HK-2 (cell line): ENCODE results near the gene HARS1.
"Not testable (repeated sequence)": the region's sequence is repeated elsewhere in the genome, so short reads cannot be mapped to it uniquely, and the experiment has no call there.

Source experiments
- DNase-seq: peaks from one replicate; pipeline ENCODE4 v3.0.0-alpha.2; 2018; ENCODE audit not compliant: unreplicated experiment

HARS1 gene

GRCh38 chr5:140690941-140691924, at the start of gene HARS1, which contains the start of gene HARS2:
Gene HARS1 (minus strand): TSS chr5:140691370. CDS start chr5:140691304, 66 bp downstream.
Gene HARS2 (plus strand): TSS chr5:140691455. CDS start chr5:140691649, 194 bp downstream.
- DNase-seq = peak; percentile 90

GRCh38 chr5:140737486-140737885, 46.3 kb upstream of the HARS1 start:
- DNase-seq = no peak

- DNase-seq = no peak
Observed at GRCh38 chr5:140734354-140734753, 43.2 kb upstream of the HARS1 start.

- DNase-seq = no peak
Observed at GRCh38 chr5:140733098-140733497, 41.9 kb upstream of the HARS1 start.

GRCh38 chr5:140725799-140726471, 34.8 kb upstream of the HARS1 start:
- DNase-seq = peak; percentile 91

- not testable (repeated sequence) for DNase-seq
Observed at GRCh38 chr5:140721395-140721794, 30.2 kb upstream of the HARS1 start.

- not testable (repeated sequence) for DNase-seq
Observed at GRCh38 chr5:140720738-140721137, 29.6 kb upstream of the HARS1 start.

- DNase-seq = no peak
Observed at GRCh38 chr5:140718266-140718592, 27.1 kb upstream of the HARS1 start.

- DNase-seq = not testable (repeated sequence)
Observed at GRCh38 chr5:140716238-140716637, 25.1 kb upstream of the HARS1 start.

GRCh38 chr5:140713562-140714094, 22.5 kb upstream of the HARS1 start:
- no peak for DNase-seq

- no peak for DNase-seq
Observed at GRCh38 chr5:140711794-140712193, 20.6 kb upstream of the HARS1 start.

GRCh38 chr5:140710899-140711552, 19.9 kb upstream of the HARS1 start:
- DNase-seq = peak; percentile 92

GRCh38 chr5:140708787-140709186, 17.6 kb upstream of the HARS1 start:
- DNase-seq = not testable (repeated sequence)

GRCh38 chr5:140707812-140708211, 16.6 kb upstream of the HARS1 start:
- no peak for DNase-seq

GRCh38 chr5:140700177-140701144, 9.3 kb upstream of the HARS1 start, which contains the start of gene ZMAT2:
Gene ZMAT2 (plus strand): TSS chr5:140700447. CDS start chr5:140700461, 14 bp downstream.
- DNase-seq = peak; percentile 83

- no peak for DNase-seq
Observed at GRCh38 chr5:140696891-140697492, 5.8 kb upstream of the HARS1 start.

- DNase-seq = no peak
Observed at GRCh38 chr5:140694276-140694675, 3.1 kb upstream of the HARS1 start.

- DNase-seq = no peak
Observed at GRCh38 chr5:140690376-140690932, 716 bp downstream of the HARS1 start.

GRCh38 chr5:140678993-140679392, 12.2 kb downstream of the HARS1 start:
- no peak for DNase-seq

- DNase-seq = no peak
Observed at GRCh38 chr5:140677947-140678346, 13.2 kb downstream of the HARS1 start.
